HG02678 (cell line): ENCODE measurements around the gene CFB.
"Not testable (repeated sequence)": the region's sequence is repeated elsewhere in the genome, so short reads cannot be mapped to it uniquely, and the experiment has no call there.

ENCODE experiments used
- ATAC-seq: cut with Tn5 transposase; IDR thresholded peaks from one replicate; pipeline ENCODE4 v1.9.1; 2021; ENCODE audit warnings: mild to moderate bottlenecking, moderate library complexity; ENCODE audit not compliant: unreplicated experiment

The CFB gene

GRCh38 chr6:31911826-31912585, 33.9 kb upstream of the CFB start:
- no peak for ATAC-seq

GRCh38 chr6:31915351-31915750, 30.5 kb upstream of the CFB start:
- no peak for ATAC-seq

- no peak for ATAC-seq
Measured at GRCh38 chr6:31915756-31916155, 30.1 kb upstream of the CFB start.

- no peak for ATAC-seq
Measured at GRCh38 chr6:31918069-31918720, 27.7 kb upstream of the CFB start.

GRCh38 chr6:31919624-31920303, 26.1 kb upstream of the CFB start:
- no peak for ATAC-seq

GRCh38 chr6:31920811-31921210, 25.1 kb upstream of the CFB start:
- no peak for ATAC-seq

GRCh38 chr6:31922942-31923341, 23.0 kb upstream of the CFB start:
- no peak for ATAC-seq

- ATAC-seq = no peak
Measured at GRCh38 chr6:31927242-31927862, 18.5 kb upstream of the CFB start, which contains the start of gene C2. C2 (plus strand) TSS chr6:31927717; CDS start chr6:31927753, 36 bp downstream.

- no peak for ATAC-seq
Measured at GRCh38 chr6:31927863-31928671, 17.8 kb upstream of the CFB start.

- ATAC-seq = no peak
Measured at GRCh38 chr6:31928672-31928939, 17.3 kb upstream of the CFB start.

- ATAC-seq = no peak
Measured at GRCh38 chr6:31930962-31931361, 14.9 kb upstream of the CFB start.

- not testable (repeated sequence) for ATAC-seq
Measured at GRCh38 chr6:31932137-31932536, 13.8 kb upstream of the CFB start.

- no peak for ATAC-seq
Measured at GRCh38 chr6:31933537-31933936, 12.4 kb upstream of the CFB start.

- no peak for ATAC-seq
Measured at GRCh38 chr6:31935021-31935420, 10.9 kb upstream of the CFB start.

- ATAC-seq = no peak
Measured at GRCh38 chr6:31935823-31936222, 10.1 kb upstream of the CFB start.

- no peak for ATAC-seq
Measured at GRCh38 chr6:31940256-31940664, 5.6 kb upstream of the CFB start.

GRCh38 chr6:31943742-31944141, 2.2 kb upstream of the CFB start:
- no peak for ATAC-seq

GRCh38 chr6:31945154-31945506, 765 bp upstream of the CFB start:
- ATAC-seq = no peak

GRCh38 chr6:31946370-31946885, 533 bp downstream of the CFB start:
- no peak for ATAC-seq

- ATAC-seq = no peak
Measured at GRCh38 chr6:31947070-31947675, 1.3 kb downstream of the CFB start.
